HG03064 (cell line): ENCODE results near the gene CNST.
A peak's percentile ranks its signal among the peaks of the same experiment; 100 is the strongest.
"Not testable (repeated sequence)": the region's sequence is repeated elsewhere in the genome, so short reads cannot be mapped to it uniquely, and the experiment has no call there.

Source experiments
- ATAC-seq: cut with Tn5 transposase; IDR thresholded peaks from one replicate; pipeline ENCODE4 v1.9.1; 2021; ENCODE audit warnings: low read depth; ENCODE audit not compliant: unreplicated experiment

Gene CNST

DNA sequence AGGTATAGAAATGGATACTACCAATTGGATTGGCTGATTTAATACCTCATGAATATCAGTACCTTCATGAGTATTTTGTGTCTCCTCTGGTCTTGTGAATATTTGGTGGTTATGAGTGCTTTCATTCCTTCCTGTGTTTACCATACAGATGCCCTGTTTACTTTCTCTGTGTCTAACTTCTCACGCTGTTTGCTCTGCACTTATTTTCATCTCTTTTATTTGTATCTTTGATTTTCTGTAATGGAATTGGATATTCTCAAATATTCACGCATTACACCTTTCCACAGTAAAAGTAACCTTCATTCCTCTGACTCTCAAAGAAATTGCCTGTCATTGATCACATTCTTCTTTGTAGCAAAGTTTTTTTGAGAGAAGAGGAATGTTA is 16.8 kb downstream of the CNST start:
- no peak for ATAC-seq

DNA sequence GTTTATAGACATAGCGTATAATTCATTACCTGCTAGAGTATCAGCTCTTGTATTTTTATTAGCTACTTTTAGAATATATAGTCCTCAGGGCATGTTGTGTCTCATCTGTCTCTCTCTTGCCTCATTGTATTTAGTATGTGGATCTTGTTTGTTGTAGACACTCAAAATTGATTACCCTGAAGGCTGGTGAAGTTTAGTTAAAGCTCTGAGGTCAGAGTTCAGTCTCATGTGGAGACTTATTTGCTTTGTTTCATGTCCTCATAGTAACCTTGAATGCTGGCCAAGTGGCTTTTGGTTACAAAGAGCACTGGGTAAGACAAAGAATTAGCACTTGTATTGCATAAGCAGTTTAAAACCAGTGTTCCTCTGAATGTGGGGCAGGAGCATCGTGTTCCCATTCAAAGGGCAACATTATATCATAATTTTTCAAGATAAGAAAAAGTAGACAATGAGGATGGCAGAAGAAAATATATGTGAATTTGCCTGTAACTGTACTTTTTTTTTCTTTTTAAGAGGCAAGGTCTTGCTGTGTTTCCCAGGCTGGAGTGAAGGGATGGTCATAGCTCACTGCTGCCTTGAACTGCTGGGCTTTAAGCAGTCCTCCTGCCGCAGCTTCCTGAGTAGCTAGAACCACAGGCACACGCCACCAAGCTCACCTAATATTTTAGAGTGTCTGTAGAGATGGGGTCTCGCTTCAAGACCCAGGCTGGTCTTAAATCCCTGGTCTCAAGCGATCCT is 17.4 kb downstream of the CNST start:
- ATAC-seq: no peak

DNA sequence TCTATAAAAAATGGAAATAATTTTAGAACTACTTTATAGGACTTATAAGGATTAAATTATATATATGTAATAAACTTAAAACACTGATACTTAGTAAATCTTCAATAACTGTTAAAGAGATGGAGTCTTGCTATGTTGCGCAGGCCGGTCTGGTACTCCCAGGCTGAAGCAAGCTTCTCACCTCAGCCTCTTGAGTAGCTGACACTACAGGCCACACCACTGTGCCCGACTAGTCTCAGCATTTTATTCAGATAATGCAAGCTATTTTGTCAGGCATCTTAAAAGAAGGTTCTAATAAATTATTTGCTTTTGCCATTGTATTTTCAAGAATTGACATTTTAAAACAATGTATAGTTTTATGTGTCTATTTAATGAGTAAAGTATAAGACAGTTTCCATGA is 20.8 kb downstream of the CNST start:
- ATAC-seq: no peak

DNA sequence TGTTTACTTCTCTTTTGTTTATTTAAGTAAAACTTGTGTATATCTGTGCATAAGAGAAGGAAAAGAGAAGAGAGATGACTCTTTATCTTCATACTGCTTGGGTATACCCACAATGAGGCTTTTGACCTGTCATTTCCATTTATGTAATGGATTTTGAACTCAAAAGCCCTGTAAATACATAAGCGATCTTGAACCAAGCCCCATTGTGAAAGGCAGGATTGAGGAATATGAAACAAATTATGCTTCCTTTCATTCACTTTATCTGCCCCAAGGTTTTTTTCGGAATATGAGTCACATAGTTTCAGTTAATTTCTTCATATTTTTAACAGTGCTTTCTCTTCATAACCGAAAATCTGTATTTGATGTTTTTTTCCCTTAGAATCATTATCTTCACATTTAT is 21.4 kb downstream of the CNST start:
- ATAC-seq: no peak

DNA sequence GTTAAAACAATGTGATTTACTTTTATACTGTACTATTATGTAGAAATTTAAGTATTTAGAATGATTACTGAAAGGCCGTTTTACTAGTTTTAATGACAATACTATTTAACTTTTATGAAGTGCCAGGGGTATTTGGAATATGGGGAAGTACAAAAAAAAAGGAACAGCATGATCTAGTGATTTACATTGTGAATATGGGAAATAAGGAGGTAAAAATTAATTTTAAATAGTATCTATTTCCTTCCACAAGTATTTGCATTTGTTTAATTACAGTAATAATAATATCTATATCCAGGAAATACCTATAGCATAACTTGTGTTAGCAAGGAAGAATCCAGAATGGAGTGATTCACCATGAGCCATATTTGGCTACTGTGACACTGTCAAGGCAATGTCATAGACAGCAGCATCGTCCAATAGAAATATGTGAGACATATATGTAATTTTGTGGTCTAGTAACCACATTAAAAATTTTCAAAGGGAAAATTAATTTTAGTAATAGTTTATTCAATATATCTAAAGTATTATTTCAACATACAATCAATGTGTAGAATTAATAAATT is 22.0 kb downstream of the CNST start:
- ATAC-seq: no peak

DNA sequence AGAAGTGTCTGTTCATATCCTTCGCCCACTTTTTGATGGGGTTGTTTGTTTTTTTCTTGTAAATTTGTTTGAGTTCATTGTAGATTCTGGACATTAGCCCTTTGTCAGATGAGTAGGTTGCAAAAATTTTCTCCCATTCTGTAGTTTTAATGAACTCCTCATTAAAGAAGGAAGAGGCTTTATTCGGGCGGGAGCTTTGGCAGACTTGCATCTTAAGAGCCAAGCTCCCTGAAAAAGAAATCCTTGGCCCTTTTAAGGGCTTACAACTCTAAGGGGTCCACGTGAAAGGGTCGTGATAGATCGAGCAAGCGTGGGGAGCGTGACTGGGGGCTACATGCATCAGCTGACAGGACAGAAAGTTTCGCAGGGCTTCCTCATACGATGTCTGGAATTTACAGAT is 23.7 kb downstream of the CNST start:
- not testable (repeated sequence) for ATAC-seq

DNA sequence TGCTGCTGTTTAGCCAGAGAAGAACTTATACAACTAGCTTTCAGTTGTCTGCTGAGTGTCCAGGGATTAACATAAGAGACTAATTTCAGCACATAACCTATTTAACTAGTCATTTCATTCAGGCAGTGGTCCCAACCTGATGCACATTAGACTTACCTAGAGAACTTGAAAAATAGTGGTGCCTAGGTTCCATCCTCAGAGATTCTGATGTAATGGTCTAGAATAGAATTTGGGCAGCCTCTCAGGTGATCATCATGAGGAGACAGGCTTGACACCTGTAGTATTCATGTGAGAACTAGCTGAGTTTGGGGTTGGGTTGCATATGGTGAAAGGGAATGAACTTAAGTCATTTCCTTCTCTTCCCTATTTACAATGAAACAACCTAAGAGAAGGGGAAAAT is 24.8 kb downstream of the CNST start:
- ATAC-seq: peak; percentile 41

DNA sequence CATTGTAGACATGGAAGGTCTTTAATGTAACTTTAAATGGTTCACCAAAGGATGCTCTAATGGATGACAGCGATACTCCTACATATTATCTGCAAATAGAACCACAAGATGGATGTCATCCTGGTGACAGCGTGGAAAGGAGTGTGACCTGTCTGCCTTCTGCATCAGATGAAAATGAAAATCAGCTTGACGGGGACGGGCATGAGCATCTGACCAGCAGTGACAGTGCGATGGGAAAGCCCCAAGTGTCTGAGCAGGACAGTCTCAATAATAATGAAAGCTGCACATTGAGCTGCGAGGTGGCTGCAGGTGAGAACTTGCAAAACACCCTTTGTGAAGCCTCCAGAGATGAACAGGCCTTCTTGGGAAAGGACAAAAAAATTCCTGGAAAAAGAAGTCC is 25.2 kb downstream of the CNST start:
- peak; percentile 97 for ATAC-seq

DNA sequence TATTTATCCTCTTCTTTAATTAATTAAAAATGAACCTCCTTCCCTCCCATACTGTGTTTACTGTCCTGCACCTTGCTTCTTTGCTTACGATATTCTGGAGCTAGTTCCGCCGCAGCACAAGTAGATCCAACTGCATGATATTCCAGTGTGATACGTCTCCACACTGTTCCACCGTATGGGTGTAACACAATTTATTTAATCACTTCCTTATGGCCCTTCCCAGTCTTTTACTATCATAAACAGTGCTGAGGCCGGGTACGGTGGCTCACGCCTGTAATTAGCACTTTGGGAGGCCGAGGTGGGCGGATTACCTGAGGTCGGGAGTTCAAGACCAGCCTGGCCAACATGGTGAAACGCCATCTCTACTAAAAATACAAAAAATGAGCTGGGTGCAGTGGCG is 25.7 kb downstream of the CNST start:
- ATAC-seq: no peak

DNA sequence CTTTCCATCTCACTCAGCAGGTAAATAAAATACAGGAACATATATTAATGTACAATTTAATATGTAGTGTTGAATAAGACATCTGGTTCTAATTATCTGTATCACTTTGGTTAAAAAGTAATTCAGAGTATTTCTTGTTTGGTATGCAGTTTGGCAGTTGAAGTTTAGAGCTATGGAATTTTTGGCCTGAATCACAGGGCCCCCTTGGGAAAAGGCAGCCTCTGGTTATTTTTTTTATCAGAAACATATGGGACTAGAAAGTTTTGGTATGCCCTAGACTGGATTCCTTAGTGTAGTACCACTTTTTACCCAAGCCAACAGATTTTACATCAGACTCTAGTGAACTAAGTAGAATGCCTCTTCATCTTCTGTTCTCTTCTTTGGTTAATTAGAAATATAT is 26.4 kb downstream of the CNST start:
- no peak for ATAC-seq

DNA sequence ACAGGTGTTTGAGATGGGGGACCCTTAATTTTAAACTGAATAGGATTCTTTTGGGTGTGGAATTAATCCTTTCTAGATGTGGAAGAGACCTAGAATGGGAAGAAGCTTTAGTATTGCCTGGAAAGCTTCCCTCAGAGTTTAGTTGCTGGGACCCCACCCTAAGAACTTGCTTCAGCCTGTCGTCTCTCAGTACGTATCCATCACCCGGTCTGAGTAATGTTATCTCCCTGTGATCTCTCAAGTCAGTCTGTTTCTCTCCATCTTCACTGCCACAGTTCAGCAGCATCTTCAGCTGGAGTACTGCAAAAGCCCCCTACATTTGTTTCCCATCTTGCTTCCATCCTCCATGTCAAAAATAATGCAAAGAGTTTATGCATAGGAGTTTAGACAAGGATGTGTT is 28.9 kb downstream of the CNST start:
- ATAC-seq: no peak

DNA sequence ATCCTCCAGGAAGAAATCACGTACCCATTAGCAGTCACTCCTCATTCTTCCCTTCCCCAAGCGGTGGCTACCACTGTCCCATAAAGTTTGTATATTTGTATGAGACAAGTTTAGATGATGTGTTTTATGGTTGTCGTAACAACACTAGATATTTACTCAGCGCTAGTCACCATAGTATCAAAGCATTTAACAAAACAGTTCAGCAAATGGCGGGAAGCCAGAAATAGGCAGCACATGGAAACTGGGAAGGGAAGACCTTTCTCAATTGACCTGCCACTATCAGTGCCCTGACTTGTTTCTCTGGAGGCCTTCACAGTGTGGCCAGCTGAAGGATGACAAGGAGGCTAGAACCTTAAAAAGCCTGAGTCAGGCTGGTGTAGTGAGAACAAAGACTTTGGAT is 31.1 kb downstream of the CNST start:
- ATAC-seq: no peak

DNA sequence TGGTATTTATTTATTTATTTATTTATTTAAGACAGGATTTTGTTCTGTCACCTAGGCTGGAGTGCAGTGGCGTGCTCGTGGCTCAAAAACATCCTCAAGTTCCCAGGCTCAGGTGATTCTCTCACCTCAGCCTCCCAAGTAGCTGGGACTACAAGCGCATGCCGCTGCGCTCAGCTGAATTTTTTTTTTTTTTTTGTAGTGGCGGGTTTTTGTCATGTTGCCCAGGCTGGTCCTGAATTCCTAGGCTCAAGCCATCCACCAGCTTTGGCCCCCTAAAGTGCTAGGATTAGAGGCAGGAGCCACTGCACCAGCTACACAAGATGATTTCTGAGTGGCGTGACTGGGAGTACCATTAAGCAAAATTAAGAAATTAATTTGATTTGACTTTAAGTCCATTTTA is 31.7 kb downstream of the CNST start:
- ATAC-seq: no peak

DNA sequence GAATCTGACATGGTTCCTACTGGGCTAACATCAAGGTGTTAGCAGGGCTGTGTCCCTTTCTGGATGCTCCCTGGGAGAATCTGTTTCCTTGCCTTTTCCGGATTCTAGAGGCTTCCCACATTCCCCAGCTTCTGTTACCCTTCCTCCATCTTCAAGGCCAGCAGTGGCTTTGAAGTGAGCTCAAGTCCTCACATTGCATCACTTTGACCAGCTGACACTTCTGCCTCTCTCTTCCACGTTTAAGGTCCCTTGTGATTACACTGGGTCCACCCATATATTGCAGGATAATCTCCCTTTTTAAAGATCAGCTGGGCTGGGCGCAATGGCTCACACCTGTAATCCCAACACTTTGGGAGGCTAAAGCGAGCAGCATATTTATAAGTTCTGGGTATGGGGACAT is 33.1 kb downstream of the CNST start:
- no peak for ATAC-seq

DNA sequence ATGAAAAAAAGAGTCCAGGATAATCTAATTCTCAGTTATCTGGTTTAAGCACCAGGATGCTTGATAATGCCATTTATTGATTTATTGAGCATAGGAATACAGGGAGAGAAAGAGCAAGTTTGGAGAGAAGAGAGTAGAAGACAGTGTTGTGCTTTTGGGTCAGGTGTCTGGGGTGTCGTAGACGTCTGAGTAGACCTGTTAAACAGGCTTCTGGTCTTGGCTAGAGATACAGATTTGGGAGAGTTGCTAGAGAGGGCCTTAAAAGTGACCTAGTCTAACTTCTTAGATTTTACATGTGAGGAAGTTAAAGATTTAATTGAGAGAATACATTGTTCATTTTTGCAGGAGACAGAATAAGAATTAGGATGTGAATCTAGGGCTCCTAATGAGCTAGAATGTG is 34.3 kb downstream of the CNST start:
- no peak for ATAC-seq

DNA sequence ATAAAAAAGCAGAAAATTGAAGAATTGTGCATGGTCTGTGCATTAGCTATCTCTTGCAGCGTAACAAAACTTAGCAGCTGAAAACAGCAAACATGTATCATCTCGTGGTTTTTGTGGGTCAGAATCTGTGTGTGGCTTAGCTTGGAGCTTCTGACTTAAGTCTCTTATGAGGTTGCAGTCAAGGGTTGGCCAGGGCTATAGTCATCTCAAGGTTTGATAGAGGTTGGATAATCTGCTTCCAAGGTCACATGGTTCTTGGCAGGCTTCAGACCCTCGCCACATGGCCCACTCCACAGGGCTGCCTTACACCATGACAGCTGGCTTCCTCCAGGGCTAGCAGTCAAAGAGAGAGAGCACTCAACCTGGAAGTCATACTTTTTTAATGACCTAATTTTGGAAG is 35.9 kb downstream of the CNST start:
- no peak for ATAC-seq

DNA sequence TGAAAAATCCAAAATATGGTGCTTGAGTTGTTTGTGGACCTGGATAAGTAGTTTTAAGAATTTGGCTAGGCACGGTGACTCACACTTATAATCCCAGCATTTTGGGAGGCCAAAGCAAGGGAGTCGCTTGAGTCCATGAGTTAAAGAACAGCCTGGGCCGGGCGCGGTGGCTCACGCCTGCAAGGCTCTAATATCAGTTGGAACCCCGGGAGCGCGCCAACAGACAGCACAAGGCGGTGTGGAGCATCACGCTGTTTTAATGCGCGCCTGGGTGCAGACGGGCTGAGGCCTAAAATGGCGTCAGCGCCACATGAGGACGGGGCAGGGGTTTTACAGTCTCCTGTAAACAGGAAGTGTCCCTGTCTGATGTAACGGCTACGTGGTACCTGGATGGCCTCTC is 39.0 kb downstream of the CNST start:
- ATAC-seq: not testable (repeated sequence)

DNA sequence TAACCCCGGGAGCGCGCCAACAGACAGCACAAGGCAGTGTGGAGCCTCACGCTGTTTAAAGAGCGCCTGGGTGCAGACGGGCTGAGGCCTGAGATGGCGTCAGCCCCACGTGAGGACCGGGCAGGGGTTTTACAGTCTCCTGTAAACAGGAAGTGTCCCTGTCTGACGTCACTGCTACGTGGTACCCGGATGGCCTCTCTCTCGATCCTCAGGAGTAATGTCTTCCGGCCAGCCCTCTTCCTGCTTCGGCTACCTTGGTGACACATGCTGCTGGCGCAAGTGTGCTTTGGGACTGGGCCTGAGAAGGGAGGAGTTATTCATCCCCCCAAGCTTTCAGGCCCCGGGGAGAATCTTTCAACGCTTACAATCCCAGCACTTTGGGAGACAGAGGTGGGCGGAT is 41.2 kb downstream of the CNST start:
- no peak for ATAC-seq

DNA sequence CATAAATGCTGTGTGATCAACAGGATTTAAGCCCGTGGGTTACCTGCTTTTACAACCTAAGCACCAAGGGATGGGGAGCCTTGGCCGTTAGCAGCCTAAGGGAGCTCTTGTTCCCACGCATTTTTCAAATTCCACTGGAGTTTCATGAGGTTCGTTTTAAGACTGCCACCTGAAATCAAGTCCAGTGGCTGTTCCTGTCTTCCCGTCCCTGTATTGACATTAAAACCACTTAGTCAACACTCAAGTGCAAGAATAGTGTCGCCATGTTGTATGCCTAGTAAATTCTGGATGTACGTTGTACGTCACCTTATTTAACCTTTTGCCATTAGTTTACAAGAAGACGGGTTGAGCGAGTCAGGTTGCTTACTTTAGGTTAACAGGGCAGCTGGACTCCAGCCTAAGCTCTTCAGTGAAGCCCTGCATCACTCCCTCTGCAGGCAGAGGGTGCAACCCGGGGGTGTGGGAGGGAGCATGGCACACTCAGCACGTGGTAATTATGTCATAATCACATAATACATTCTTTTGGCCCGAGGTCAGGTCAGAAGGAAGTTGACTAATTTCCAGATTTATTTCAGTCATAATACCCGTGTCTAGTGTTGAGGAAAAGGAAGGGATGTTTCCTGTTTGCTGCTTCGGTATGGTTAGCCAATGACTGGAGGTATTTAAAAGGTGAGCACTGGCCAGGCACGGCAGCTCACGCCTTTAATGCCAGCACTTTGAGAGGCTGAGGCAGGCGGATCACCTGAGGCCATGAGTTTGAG is 42.5 kb downstream of the CNST start:
- ATAC-seq: no peak

DNA sequence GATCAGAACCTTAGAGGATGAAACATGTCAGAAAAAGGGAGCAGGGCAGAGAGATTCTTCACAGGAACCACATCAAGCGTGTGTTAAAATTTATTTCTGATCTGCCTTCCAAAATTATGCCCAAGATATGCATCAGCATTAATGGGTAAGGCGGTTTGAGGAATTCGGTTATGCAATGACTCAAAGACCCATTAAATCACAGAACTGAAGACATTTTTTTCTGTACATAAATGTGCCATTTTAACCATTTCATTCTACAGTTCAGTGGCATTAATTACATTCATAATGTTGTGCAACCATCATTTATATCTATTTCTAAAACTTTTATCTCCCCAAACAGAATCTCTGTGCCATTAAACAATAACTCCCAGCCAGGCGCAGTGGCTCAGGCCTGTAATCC is 43.4 kb downstream of the CNST start:
- no peak for ATAC-seq

DNA sequence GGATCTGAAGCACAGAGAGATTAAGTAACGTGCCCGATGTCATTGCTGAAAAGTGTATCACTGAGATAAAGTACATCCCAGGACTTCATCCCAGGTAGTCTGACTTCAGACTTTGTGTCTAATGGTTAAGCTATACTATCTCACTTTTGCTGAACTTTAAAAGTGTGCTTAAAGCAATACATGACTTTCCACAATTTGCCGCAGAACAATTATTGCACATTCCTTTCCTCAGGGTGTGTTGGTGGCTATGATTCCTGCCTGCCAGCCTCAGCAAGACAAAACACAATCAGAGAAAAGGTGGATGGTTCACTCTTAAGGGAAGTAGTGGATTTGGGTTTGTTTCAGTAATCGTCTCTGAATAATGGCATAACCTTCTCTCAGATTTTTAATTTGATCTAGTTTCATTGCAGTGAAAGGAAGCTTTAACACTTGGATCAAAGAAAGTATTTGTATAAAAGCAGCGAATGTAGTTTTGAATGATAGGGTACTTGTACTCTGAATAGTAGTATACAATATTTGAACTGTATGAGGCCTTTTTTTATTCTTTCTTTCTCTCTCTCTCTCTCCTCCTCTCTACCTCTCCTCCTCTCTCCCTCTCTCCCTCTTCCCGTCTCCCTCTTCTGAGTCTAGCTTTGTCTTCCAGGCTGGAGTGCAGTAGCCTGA is 47.0 kb downstream of the CNST start:
- ATAC-seq: no peak

DNA sequence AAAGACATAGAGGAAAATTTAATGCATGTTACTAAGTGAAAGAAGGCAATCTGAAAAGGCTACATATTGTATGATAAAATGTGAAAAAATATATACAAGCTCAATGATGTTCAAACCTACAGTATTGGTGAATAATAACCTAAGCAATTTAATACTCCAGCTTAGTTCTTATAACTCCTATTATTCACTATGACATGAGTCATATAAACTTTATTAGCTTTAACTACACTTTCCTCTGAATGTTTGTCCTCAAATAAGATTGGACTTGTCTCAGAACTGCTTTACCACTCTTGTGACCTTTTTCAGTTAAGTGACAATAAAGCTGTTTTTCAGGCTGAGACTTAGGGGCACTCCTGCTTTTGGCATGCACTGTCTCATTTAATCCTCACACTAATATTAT is 50.9 kb downstream of the CNST start:
- no peak for ATAC-seq
